HFF-Myc (cell line): Measurements from ENCODE around the gene NUPR1.

ENCODE experiments used
- DNase-seq: peaks from one replicate; pipeline ENCODE4 v3.0.0-alpha.2; 2011; ENCODE audit warnings: low read depth; ENCODE audit errors: extremely low read depth
- H3K4me3 ChIP-seq: replicated peaks from 2 replicates; pipeline ENCODE4 v1.5.1; 2011; ENCODE audit warnings: low read depth, mild to moderate bottlenecking, control low read depth, low read length
- CTCF ChIP-seq: IDR thresholded peaks from 2 replicates; pipeline ENCODE4 v1.5.1; 2012; ENCODE audit warnings: mild to moderate bottlenecking, low read depth, low read length, control low read depth; ENCODE audit errors: missing control alignments

The NUPR1 gene

GRCh38 chr16:28563218-28563617 lies 24.4 kb upstream of the NUPR1 start:
- DNase-seq: no peak
- H3K4me3 ChIP-seq: no peak overlapping the region
- TF ChIP-seq CTCF: no peak

- no peak overlapping the region for H3K4me3 ChIP-seq
- no peak for DNase-seq
- no peak for TF ChIP-seq CTCF
Measured at GRCh38 chr16:28562199-28562598, 23.4 kb upstream of the NUPR1 start.

GRCh38 chr16:28561557-28562187 lies 22.9 kb upstream of the NUPR1 start:
- no peak for TF ChIP-seq CTCF
- DNase-seq: no peak
- H3K4me3 ChIP-seq: no peak overlapping the region

- no peak overlapping the region for H3K4me3 ChIP-seq
- TF ChIP-seq CTCF: no peak
- DNase-seq: no peak
Measured at GRCh38 chr16:28558456-28558855, 19.7 kb upstream of the NUPR1 start.

GRCh38 chr16:28556914-28557320 lies 18.1 kb upstream of the NUPR1 start:
- no peak overlapping the region for H3K4me3 ChIP-seq
- DNase-seq: no peak
- TF ChIP-seq CTCF: no peak

- no peak for TF ChIP-seq CTCF
- no peak overlapping the region for H3K4me3 ChIP-seq
- no peak for DNase-seq
Measured at GRCh38 chr16:28555561-28555960, 16.8 kb upstream of the NUPR1 start.

- no peak for DNase-seq
- H3K4me3 ChIP-seq: peak overlapping the region; percentile 60
- TF ChIP-seq CTCF: no peak
Measured at GRCh38 chr16:28554634-28555423, 16.1 kb upstream of the NUPR1 start.
